ENCODE data around the gene DLX2. TPM values are rescaled to one million over a fixed set of nuclear protein-coding genes. Genes with fewer than 3 reads are reported as not detected.

Gene DLX2
- total RNA-seq, 4 donors from 2014 or later: not detected

- DNase-seq (ENCODE audit: low spot score): peak; percentile 65
- no peak for TF ChIP-seq CTCF (IDR thresholded peaks at IDR 0.05)
- ATAC-seq (ENCODE audit: low FRiP score): peak; percentile 84
Observed at GRCh38 chr2:172084645-172085459, 17.8 kb downstream of the DLX2 start.

- no peak for ATAC-seq (ENCODE audit: low FRiP score)
- no peak for TF ChIP-seq CTCF (IDR thresholded peaks at IDR 0.05)
Observed at GRCh38 chr2:172084395-172084644, 18.4 kb downstream of the DLX2 start.

GRCh38 chr2:172083628-172084394 is 18.9 kb downstream of the DLX2 start:
- no peak for TF ChIP-seq CTCF (IDR thresholded peaks at IDR 0.05)
- DNase-seq (ENCODE audit: low spot score) (no peak), ATAC-seq (ENCODE audit: low FRiP score) (no peak)

More at GRCh38 chr2:172084395-172084644, 18.4 kb downstream of the DLX2 start:
- DNase-seq (ENCODE audit: low spot score): no peak

- DNase-seq (ENCODE audit: low spot score): no peak
- ATAC-seq (ENCODE audit: low FRiP score): no peak
- no peak for TF ChIP-seq CTCF (IDR thresholded peaks at IDR 0.05)
Observed at GRCh38 chr2:172082944-172083627, 19.6 kb downstream of the DLX2 start.

GRCh38 chr2:172082105-172082943 is 20.4 kb downstream of the DLX2 start:
- ATAC-seq (ENCODE audit: low FRiP score): no peak
- DNase-seq (ENCODE audit: low spot score): no peak
- TF ChIP-seq CTCF (IDR thresholded peaks at IDR 0.05): no peak

- no peak for TF ChIP-seq CTCF (IDR thresholded peaks at IDR 0.05)
- no peak for DNase-seq (ENCODE audit: low spot score)
- ATAC-seq (ENCODE audit: low FRiP score): no peak
Observed at GRCh38 chr2:172081221-172082022, 21.3 kb downstream of the DLX2 start.
